ENCODE results near the gene TRH.
"Not testable (repeated sequence)": the region's sequence is repeated elsewhere in the genome, so short reads cannot be mapped to it uniquely, and the experiment has no call there.

TRH gene

DNA sequence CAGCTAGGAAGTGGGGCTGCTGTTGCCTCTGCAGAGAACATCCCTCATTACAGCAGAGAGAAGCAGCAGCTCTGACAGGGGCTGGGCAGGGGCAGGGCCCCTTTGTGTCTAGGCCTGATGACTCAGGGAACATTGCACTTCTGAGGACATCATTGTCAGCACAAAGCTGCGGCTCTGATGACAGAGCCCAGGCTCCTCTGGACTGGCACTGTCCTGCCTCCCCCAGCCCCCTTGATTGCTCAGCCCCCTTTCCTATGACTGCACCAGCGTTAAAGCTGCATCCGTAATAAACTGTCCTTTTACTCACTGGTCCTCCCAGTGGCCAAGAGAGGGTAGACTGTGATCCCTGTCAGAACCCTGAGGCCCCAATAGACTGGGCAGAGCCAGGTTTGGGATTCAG is 18.3 kb downstream of the TRH start:
- CTCF ChIA-PET, result interaction anchor here (0.7 to 1.2 kb wide), 6 partner anchors 10 to 358 kb away, joined by 3 to 15 read pairs (median 4); no protein-coding TSS in a partner anchor
- POLR2A ChIA-PET (ENCODE audit: low non-redundant PET), result no interaction called here
- no peak for TF ChIP-seq CTCF (conservative IDR thresholded peaks at IDR 0.05; ENCODE audit: low read depth)

GRCh38 chr3:129994883-129995559 is 20.5 kb downstream of the TRH start:
- no peak for TF ChIP-seq CTCF (conservative IDR thresholded peaks at IDR 0.05; ENCODE audit: low read depth)
- ChIA-PET POLR2A (ENCODE audit: low non-redundant PET) (no interaction called here), CTCF (interaction anchor here (0.6 to 0.8 kb wide), 3 partner anchors 8 to 369 kb away, joined by 3 to 4 read pairs (median 3); no protein-coding TSS in a partner anchor)
- no peak overlapping the region for H3K27ac ChIP-seq
- peak; percentile 53 for DNase-seq (ENCODE audit: low spot score)

More for the DNA sequence above, 18.3 kb downstream of the TRH start:
- no peak overlapping the region for H3K27ac ChIP-seq
- peak; percentile 20 for DNase-seq (ENCODE audit: low spot score)

GRCh38 chr3:129996073-129996472 is 21.6 kb downstream of the TRH start:
- POLR2A ChIA-PET (ENCODE audit: low non-redundant PET), result no interaction called here
- no peak for TF ChIP-seq CTCF (conservative IDR thresholded peaks at IDR 0.05; ENCODE audit: low read depth)
- H3K27ac ChIP-seq, result no peak overlapping the region
- CTCF ChIA-PET, result no interaction called here
- DNase-seq (ENCODE audit: low spot score), result no peak

DNA sequence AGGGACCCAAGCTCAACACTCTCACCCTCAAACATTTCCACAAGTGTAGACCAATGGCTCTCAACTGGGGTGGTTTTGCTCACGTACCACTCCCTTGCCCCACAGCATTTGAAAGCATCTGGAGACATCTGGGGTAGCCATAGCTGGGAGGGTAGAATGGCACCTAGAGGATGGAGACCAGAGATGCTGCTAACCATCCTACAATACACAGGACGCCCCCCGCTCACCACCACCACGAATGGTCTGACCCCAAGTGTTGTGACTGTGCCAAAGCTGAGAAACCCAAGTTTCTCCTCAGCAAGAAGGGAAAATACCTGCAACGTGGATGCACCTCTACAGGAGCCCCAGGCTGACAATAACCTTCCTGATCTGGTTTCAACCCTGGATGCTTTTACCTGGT is 24.7 kb downstream of the TRH start:
- DNase-seq (ENCODE audit: low spot score); H3K27ac ChIP-seq; POLR2A ChIA-PET (ENCODE audit: low non-redundant PET); CTCF ChIA-PET: not testable (repeated sequence)

DNA sequence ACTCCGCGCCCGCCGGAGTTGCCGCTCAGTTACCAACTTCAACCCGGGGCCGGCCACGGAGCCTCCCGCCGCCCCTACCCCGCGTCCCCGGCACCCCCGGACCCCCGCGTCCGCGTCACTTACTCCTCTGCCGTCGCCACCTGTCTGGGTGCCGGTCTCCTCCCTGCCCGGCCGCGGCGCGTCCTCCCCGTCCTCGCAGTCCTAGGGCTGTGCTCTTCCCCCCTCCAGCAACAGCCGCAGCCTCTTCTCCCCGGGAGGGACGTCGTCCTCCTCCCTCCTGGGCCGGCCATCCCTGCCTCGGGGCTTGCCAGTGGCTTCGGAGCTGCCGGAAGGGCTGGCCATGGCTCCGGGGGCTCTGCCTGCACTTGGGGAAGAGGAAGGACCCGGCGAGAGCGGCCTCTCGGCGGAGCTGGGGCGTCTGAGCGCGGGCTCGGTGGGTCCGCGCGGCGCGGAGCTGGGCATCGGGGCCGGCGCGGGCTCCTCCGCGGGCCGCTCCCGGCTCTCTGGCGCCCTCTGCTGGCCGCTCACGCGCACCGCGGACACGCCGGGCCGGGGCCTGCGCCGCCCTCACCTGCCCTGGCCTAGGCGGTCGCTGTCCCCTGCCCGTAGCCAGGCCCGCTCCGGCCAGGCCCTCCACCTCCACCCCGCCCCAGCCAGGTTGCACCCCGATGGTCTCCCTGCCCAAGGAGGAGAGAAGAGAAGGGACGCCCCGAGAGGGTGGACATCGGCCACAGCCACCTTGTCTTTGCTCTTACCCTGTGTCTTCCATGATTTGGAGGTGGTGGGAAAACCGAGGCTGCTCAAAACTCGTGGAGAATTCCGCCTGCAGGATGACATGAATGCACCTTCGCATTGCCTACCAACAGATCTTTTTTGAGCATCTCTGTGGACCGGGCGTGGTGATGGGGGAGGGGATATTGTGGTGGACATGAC is 28.4 kb downstream of the TRH start:
- DNase-seq (ENCODE audit: low spot score), result peak; percentile 34
- peak; percentile 84 for TF ChIP-seq CTCF (conservative IDR thresholded peaks at IDR 0.05; ENCODE audit: low read depth)
- POLR2A ChIA-PET (ENCODE audit: low non-redundant PET); H3K27ac ChIP-seq: not testable (repeated sequence)
- CTCF ChIA-PET, result interaction anchor here (0.6 to 1.1 kb wide), 7 partner anchors 8 to 564 kb away, joined by 3 to 7 read pairs (median 3); no protein-coding TSS in a partner anchor

DNA sequence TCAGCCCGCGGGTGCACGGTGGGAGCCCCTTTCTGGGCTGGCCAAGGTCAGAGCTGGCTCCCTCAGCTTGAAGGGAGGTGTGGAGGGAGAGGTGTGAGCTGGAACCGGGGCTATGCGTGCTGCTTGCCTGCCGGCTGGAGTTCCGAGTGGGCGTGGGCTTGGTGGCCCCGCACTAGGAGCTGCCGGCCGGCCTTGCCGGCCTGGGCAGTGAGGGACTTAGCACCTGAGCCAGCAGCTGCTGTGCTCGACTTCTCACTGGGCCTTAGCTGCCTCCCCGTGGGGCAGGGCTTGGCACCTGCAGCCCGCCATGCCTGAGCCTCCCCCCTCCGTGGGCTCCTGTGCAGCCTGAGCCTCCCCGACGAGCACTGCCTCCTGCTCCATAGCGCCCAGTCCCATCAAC is 36.0 kb downstream of the TRH start:
- no peak for DNase-seq (ENCODE audit: low spot score)

GRCh38 chr3:130012108-130012507 is 37.6 kb downstream of the TRH start:
- CTCF ChIA-PET; POLR2A ChIA-PET (ENCODE audit: low non-redundant PET); H3K27ac ChIP-seq; DNase-seq (ENCODE audit: low spot score): not testable (repeated sequence)

More for the DNA sequence above, 36.0 kb downstream of the TRH start:
- no peak overlapping the region for H3K27ac ChIP-seq
- no peak for TF ChIP-seq CTCF (conservative IDR thresholded peaks at IDR 0.05; ENCODE audit: low read depth)
- CTCF ChIA-PET, result interaction anchor here (0.6 to 1.5 kb wide), 2 partner anchors 68 to 563 kb away, joined by 3 to 4 read pairs; no protein-coding TSS in a partner anchor
- POLR2A ChIA-PET (ENCODE audit: low non-redundant PET), result no interaction called here

GRCh38 chr3:130013246-130013645 is 38.7 kb downstream of the TRH start:
- H3K27ac ChIP-seq; POLR2A ChIA-PET (ENCODE audit: low non-redundant PET); CTCF ChIA-PET; DNase-seq (ENCODE audit: low spot score): not testable (repeated sequence)

Data from RWPE1 (cell line).